ENCODE data around the gene SNTG2.
"Not testable (repeated sequence)": the region's sequence is repeated elsewhere in the genome, so short reads cannot be mapped to it uniquely, and the experiment has no call there.

The SNTG2 gene

GRCh38 chr2:1081451-1082225 lies 131.0 kb downstream of the SNTG2 start:
- no peak overlapping the region for H3K27ac ChIP-seq
- TF ChIP-seq CTCF (IDR thresholded peaks at IDR 0.05) (no peak), ZFX (IDR thresholded peaks at IDR 0.05; ENCODE audit: borderline replicate concordance) (no peak)

GRCh38 chr2:1082456-1083205 lies 132.0 kb downstream of the SNTG2 start:
- TF ChIP-seq CTCF (IDR thresholded peaks at IDR 0.05) (no peak), ZFX (IDR thresholded peaks at IDR 0.05; ENCODE audit: borderline replicate concordance) (no peak)
- H3K27ac ChIP-seq, result no peak overlapping the region

- no peak overlapping the region for H3K27ac ChIP-seq
- TF ChIP-seq ZFX (IDR thresholded peaks at IDR 0.05; ENCODE audit: borderline replicate concordance) (no peak), CTCF (IDR thresholded peaks at IDR 0.05) (no peak)
Measured at GRCh38 chr2:1088192-1088860, 137.7 kb downstream of the SNTG2 start.

- TF ChIP-seq CTCF (IDR thresholded peaks at IDR 0.05) (no peak), ZFX (IDR thresholded peaks at IDR 0.05; ENCODE audit: borderline replicate concordance) (no peak)
Measured at GRCh38 chr2:1088940-1089339, 138.3 kb downstream of the SNTG2 start.

GRCh38 chr2:1091895-1092585 lies 141.4 kb downstream of the SNTG2 start:
- TF ChIP-seq CTCF (IDR thresholded peaks at IDR 0.05) (no peak), ZFX (IDR thresholded peaks at IDR 0.05; ENCODE audit: borderline replicate concordance) (no peak)
- H3K27ac ChIP-seq, result no peak overlapping the region

More at GRCh38 chr2:1088940-1089339, 138.3 kb downstream of the SNTG2 start:
- no peak overlapping the region for H3K27ac ChIP-seq

GRCh38 chr2:1093668-1094067 lies 143.0 kb downstream of the SNTG2 start:
- not testable (repeated sequence) for H3K27ac ChIP-seq

- no peak overlapping the region for H3K27ac ChIP-seq
- no peak for TF ChIP-seq CTCF (IDR thresholded peaks at IDR 0.05)
- TF ChIP-seq ZFX (IDR thresholded peaks at IDR 0.05; ENCODE audit: borderline replicate concordance), result no peak
Measured at GRCh38 chr2:1097101-1097500, 146.5 kb downstream of the SNTG2 start.

All from 22Rv1 (cell line).